HG03103 (cell line): Measurements from ENCODE around the gene ACTN3.
"Not testable (repeated sequence)": the region's sequence is repeated elsewhere in the genome, so short reads cannot be mapped to it uniquely, and the experiment has no call there.

Source experiments
- ATAC-seq: cut with Tn5 transposase; IDR thresholded peaks from one replicate; pipeline ENCODE4 v1.9.1; 2021; ENCODE audit warnings: low read depth; ENCODE audit not compliant: unreplicated experiment

Gene ACTN3

DNA sequence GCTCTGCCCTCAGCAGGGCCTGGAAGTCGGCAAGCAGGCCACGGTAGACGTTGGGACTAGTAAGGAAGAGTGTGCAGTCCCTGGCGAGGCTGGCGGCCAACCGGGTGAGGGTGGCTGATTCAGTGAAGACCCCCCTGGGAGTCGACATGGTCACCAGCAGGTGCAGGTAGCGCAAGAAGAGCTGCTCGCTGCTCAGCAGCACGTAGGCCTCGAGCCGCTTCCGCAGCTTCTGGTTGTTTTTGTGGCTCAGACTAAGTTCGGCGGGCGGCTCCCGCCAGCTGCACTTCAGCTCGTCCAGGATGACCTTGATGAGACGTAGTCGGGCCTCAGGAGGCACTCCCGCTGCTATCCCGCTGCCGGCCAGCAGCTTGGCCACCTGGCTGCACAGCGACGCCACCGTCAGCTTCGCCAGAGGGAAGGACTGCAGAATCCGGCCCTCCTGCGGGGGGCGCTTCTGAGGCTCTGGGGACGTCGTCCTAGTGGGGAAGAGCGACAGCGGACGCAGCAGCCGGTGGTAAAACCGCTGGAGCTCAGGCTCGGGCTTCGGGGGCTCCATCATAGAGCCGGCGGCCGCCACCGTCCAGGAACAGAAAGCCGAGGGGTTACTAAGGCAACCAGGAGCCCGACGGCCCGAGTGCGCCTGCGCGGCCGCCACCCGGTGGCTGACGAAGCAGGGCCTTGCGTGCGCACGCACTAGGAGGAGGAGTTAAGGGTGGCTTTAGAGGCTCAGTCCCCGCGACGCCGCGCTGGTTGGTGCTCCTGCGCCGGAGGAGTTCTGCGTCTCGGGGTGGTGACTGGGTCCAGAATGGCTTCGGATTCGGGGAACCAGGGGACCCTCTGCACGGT is 46.0 kb downstream of the ACTN3 start, which contains the start of the genes CCDC87 and CCS:
Gene CCDC87, minus strand, starts transcription at position 607 of the 846 bp plus-strand sequence. Its CDS starts 48 bp downstream, at position 559.
Gene CCS, plus strand, starts transcription at position 729 of the 846 bp plus-strand sequence. Its CDS starts 77 bp downstream, at position 806.
- ATAC-seq: peak; percentile 90

DNA sequence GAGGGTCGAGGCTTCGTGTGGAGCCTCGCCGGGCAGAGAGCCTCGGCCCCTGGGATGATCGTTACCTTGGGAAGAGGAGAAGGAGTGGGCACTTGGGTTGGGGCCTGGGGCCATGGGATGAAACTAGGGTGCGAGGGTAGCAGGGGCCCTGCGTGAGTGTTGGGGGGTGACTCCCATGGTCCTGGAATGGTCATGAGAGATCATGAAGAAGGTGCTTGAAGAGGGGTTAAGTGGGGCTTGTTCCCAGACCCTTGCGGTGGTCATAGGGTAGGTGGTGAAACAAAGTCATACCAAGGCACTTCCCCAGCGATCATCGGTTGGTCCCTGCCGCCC is 46.6 kb downstream of the ACTN3 start:
- no peak for ATAC-seq

DNA sequence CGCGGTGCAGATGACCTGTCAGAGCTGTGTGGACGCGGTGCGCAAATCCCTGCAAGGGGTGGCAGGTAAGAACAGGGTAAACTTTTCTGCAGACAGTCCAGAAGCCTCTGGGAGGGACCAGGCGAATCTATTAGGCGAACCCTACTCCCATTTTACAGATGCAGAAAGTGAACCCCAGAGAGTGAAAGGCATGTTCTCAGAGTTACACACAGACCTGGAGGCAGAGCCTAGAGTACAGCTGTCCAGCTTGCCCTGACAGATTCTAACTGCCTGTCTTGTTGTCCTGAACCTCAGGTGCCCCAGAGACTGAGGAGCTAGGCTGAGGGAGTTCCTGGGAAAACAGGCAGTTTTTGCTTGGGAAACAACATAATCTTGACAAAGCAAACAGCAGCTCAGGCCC is 46.9 kb downstream of the ACTN3 start:
- no peak for ATAC-seq

DNA sequence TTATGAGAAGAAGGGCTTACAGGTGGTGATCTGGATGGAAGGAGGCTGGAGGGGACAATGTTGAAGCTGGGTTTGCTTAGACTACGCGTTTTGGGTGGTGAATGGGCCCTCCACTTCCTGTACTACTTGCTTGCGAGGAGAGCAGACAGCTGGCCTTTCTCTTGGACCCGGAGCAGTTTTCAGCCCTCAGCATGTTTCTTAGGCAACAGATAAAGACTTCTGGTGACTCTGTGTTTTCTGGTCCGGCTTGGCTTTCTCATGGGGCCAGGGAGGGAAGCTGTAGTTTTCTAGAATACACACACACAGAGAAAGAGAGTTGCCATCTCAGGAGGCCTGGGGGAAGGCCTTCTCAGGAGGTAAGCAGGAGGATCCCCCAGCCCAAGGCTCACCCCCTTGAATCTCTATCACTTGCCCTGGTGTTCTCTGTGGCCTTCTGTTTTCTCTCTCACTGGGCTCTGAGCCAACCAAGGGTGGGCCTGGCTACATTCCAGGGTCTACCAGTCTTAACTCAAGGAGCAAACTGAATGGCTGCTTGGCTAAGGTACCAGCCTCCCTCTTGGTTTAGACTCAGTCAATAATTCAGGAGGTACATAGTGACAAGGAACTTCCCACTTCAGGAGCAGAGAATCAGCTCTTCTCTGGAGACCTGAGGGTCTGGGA is 48.7 kb downstream of the ACTN3 start:
- no peak for ATAC-seq

DNA sequence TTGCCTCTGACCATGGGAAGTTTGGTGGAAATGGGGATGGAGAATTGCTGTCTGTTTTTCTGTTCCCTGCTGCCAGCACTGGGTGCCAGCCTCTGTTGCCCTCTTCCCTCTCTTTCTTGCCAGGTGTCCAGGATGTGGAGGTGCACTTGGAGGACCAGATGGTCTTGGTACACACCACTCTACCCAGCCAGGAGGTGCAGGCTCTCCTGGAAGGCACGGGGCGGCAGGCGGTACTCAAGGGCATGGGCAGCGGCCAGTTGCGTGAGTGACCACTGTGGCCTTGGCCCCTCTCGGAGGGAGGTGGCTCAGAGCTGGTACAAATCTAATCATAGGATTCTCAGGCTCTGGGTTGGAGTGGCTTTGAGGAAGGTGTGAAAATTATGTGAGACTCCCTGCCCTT is 52.3 kb downstream of the ACTN3 start:
- ATAC-seq: no peak

DNA sequence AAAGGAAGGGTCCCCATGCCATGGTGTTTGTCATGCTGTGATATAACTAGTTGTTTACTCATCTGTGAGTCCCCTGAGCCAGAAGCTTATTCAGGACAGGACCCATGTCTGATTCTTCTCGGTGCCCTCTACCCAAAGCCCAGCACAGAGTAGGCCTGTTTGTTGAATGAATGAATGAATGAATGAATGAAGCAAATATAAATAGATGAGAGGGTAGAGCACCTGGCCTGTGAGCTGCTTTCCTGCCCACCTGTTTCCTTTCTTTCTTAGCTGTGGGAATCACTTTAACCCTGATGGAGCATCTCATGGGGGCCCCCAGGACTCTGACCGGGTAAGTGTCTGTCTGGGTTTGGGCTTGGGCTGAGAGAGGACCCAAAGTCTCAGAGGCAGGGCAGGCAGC is 53.5 kb downstream of the ACTN3 start:
- no peak for ATAC-seq

DNA sequence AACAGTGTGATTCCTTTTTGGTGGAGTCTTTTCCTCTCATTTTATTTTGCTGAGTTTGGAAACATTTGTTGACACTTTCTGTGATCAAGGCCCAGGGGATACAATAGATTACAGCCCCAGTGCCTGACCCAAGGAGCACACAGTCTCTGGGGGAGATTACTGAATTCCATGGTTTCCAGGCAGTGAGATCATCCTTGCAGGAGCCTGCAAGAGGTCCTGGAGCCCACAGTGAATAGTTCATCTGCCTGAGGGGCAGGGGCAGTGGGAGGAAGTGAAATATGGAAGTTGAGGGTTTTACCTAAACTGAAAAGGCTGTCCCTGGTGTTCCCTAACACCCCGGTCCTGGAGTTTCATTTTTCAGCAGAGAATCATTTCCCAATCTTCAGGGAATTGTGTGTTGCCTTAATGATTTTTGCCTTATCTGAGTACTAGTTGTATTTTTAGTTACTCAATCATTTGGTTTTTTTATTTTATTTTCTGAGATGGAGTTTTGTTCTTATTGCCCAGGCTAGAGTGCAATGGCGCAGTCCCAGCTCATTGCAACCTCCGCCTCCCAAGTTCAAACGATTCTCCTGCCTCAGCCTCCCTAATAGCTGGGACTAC is 54.0 kb downstream of the ACTN3 start:
- ATAC-seq: no peak

DNA sequence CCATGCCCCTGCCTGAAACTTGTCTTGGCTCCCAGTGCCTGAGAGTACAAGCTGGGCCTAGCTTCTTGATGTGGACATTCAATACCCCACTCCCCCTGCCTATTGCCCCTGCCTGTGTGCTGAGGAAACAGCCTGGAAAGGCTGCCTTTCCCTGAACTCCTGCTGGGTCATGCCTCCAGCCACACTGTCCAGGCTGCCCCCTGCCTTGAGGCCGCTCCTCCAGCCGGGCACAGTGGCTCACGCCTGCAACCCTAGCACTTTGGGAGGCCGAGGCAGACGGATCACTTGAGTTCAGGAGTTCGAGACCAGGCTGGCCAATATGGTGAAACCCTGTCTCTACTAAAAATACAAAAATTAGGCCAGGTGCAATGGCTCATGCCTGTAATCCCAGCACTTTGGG is 56.4 kb downstream of the ACTN3 start:
- no peak for ATAC-seq

DNA sequence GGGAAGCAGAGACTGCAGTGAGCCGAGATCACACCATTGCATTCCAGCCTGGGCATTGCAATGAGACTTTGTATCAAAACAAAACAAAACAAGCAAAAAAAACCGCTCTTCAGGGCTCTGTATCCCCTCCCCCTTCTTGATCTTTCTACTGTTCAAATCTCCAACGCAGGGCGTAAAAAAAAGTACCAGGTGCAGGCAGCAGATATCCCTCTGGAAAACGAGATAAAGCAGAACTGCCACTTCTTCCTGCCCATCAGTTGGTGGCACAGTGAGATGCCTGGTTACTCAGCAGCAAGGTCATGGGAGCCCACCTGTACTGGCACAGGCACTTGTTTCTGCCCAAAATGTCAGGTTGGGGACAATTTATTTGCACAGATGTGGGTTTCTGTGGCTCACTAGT is 57.5 kb downstream of the ACTN3 start:
- ATAC-seq: no peak

DNA sequence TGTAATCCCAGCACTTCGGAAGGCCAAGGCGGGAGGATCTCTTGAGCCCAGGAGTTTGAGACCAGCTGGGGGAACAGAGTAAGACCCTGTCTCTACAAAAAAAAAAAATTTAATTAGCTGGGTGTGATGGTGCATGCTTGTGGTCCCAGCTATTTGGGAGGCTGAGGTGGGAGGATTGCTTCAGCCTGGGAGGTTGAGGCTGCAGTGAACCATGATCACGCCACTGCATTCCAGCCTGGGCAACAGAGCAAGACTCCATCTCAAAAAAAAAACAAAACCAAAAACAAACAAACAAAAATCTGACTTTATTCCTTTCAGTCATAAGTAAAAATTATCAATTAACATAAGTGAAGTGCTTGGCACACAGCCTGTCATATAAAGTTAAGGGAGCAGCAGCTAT is 59.9 kb downstream of the ACTN3 start:
- not testable (repeated sequence) for ATAC-seq

DNA sequence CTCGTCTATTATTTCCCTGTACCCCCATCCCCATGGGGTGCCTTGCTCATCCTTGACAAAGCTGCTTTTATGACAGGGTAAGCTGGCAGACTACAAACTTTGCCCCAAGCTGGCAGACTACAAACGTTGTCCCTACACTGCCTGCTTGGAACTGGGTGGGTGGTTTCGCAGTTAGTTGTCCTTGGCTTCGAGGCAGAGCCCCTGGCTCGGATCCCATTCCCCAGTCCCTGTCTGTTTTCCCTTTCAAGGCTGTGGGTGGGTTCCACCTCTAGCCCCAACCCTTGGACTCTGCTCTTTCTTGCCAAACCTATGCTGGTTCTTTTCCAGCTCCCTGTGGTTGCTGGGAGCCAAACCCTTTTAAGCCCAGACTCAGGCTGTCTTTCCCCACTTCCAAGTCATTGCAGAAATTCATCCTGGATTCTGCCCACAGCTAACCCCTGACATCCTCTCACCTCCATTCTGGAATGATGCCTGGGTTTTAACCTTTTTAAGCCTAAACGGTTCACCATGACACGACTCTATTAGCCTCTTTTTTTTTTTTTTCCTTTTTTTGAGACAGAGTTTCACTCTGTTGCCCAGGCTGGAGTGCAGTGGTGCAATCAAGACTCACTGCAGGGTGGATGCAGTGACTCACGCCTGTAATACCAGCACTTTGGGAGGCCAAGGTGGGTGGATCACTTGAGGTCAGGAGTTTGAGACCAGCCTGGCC is 60.6 kb downstream of the ACTN3 start:
- no peak for ATAC-seq

DNA sequence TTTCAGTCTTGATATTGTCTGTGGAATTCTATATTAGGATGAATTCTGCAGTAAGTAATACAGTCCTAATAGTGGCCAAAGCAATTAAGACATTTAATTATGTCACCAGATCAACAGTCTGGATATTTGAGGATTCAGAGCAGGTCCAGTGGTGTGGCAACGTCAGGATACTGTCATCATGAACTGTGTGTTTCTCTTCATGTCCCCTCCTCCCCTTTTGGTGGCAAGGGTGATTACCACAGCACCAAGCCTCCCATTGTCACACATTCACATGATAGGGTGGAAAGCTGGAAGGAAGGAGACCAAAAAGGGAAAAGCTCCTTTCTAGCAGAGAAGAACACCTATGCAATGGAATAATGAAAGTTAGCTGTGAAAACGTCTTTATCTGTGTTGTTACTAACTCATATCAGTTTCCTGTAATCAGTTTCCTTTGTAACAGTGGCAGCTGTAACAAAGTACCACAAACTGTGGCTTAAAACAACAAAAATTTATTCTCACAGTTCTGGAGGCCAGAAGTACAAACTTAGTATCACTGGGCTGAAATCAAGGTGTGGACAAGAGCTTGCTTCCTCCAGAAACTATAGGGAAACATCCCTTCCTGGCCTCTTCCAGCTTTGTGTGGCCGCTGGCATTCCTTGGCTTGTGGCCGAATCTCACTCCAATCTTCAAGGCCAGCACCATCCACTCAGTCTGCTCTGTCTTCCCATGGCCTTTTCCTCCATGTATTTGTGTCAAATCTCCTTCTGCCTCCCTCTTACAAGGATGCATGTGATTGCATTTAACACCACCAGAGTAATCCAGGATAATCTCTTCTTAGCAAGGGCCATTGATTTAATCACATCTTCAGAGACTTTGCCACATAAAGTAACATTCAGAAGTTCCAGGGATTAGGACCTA is 63.3 kb downstream of the ACTN3 start:
- no peak for ATAC-seq

DNA sequence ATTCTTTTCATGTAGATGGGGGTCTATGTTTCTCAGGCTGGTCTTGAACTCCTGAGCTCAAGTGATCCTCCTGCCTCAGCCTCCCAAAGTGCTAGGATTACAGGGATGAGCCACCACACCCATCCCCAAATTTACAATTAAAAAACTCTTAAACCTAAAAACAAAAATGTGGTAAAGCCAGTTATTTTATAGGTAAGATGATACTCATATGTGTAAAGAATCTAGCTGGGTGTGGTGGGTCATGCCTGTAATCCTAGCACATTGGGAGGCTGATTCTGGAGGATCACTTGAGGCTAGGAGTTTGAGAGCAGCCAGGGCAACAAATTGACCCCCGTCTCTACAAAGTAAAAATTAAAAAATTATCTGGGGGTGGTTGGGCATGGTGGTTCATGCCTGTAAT is 65.8 kb downstream of the ACTN3 start:
- ATAC-seq: no peak
